SK-N-MC (cell line): ENCODE data around the gene LIPC.

Experiments
- EZH2 ChIP-seq: fragments of 200-600 bp; sonication (generic); IDR thresholded peaks from one replicate; pipeline ENCODE4 v1.6.1; 2017; ENCODE audit warnings: antibody characterized with exemption
- FOXP2 ChIP-seq: optimal IDR thresholded peaks from 2 replicates; pipeline ENCODE3; 2011; ENCODE audit warnings: mild to moderate bottlenecking, moderate library complexity; ENCODE audit not compliant: insufficient read depth; ENCODE audit errors: extremely low read length, control extremely low read depth
- POLR2AphosphoS5 ChIP-seq: IDR thresholded peaks from 2 replicates; pipeline ENCODE4 v1.6.1; 2012; ENCODE audit warnings: mild to moderate bottlenecking, low read depth, low read length, borderline replicate concordance

- no peak for TF ChIP-seq EZH2
- no peak for TF ChIP-seq POLR2AphosphoS5
- no peak for TF ChIP-seq FOXP2
Observed at GRCh38 chr15:58593870-58594269, 162.1 kb downstream of the LIPC start.
